GM21423 (cell line): ENCODE measurements around the gene TMCO4.
"Not testable (repeated sequence)": the region's sequence is repeated elsewhere in the genome, so short reads cannot be mapped to it uniquely, and the experiment has no call there.

Experiments used
- ATAC-seq: cut with Tn5 transposase; IDR thresholded peaks from one replicate; pipeline ENCODE4 v1.9.1; 2021; ENCODE audit warnings: mild to moderate bottlenecking, moderate library complexity; ENCODE audit not compliant: unreplicated experiment

The TMCO4 gene

GRCh38 chr1:19799230-19800075, at the start of gene TMCO4:
Gene TMCO4 (minus strand): TSS chr1:19799916. CDS start chr1:19780758, 19,158 bp downstream.
- ATAC-seq = no peak

- ATAC-seq = not testable (repeated sequence)
Measured at GRCh38 chr1:19849307-19849706, 49.6 kb upstream of the TMCO4 start.

- ATAC-seq = not testable (repeated sequence)
Measured at GRCh38 chr1:19847334-19847733, 47.6 kb upstream of the TMCO4 start.

- ATAC-seq = no peak
Measured at GRCh38 chr1:19846338-19846737, 46.6 kb upstream of the TMCO4 start.

- no peak for ATAC-seq
Measured at GRCh38 chr1:19845555-19845954, 45.8 kb upstream of the TMCO4 start.

GRCh38 chr1:19844731-19845495, 45.2 kb upstream of the TMCO4 start:
- ATAC-seq = no peak

GRCh38 chr1:19840228-19840627, 40.5 kb upstream of the TMCO4 start:
- ATAC-seq = no peak

- no peak for ATAC-seq
Measured at GRCh38 chr1:19837866-19838265, 38.1 kb upstream of the TMCO4 start.

- ATAC-seq = no peak
Measured at GRCh38 chr1:19835578-19835977, 35.9 kb upstream of the TMCO4 start.

GRCh38 chr1:19831441-19831840, 31.7 kb upstream of the TMCO4 start:
- no peak for ATAC-seq

- no peak for ATAC-seq
Measured at GRCh38 chr1:19828546-19828945, 28.8 kb upstream of the TMCO4 start.

GRCh38 chr1:19825298-19825697, 25.6 kb upstream of the TMCO4 start:
- ATAC-seq = no peak

GRCh38 chr1:19824541-19824940, 24.8 kb upstream of the TMCO4 start:
- ATAC-seq = no peak

GRCh38 chr1:19824036-19824435, 24.3 kb upstream of the TMCO4 start:
- no peak for ATAC-seq

GRCh38 chr1:19819701-19820100, 20.0 kb upstream of the TMCO4 start:
- no peak for ATAC-seq

GRCh38 chr1:19818324-19818723, 18.6 kb upstream of the TMCO4 start:
- ATAC-seq = no peak

- no peak for ATAC-seq
Measured at GRCh38 chr1:19817160-19817559, 17.4 kb upstream of the TMCO4 start.

- not testable (repeated sequence) for ATAC-seq
Measured at GRCh38 chr1:19816737-19817086, 17.0 kb upstream of the TMCO4 start.

GRCh38 chr1:19815801-19816736, 16.4 kb upstream of the TMCO4 start:
- no peak for ATAC-seq

GRCh38 chr1:19814681-19815503, 15.2 kb upstream of the TMCO4 start, which contains the start of gene RNF186:
Gene RNF186 (minus strand): TSS chr1:19815283. CDS start chr1:19815101, 182 bp downstream.
- ATAC-seq = no peak
